ENCODE data around the gene NOD2.

- no peak for TF ChIP-seq CTCF (IDR thresholded peaks at IDR 0.05)
- TF ChIP-seq POLR2A (IDR thresholded peaks at IDR 0.05), result no peak
Measured at GRCh38 chr16:50718061-50718760, 24.8 kb downstream of the NOD2 start.

All from transverse colon (tissue), 3 donors.